Transverse colon (tissue), 4 donors: ENCODE measurements around the gene SEMA4F. TPM values are rescaled to one million over a fixed set of nuclear protein-coding genes. Genes with fewer than 3 reads are reported as not detected.

Experiments used
- DNase-seq: peaks from one replicate; pipeline ENCODE4 v3.0.0-alpha.2; 2019
- H3K27ac ChIP-seq, 4 donors: fragments of 200-600 bp; sonication (generic); 2 replicates each; pipeline ENCODE4 v1.5.1; 2016 to 2018; ENCODE audit warnings: inconsistent platforms in 4 of 4
- H3K27me3 ChIP-seq: fragments of 200-600 bp; sonication (generic); 2 replicates; pipeline ENCODE4 v1.5.1; 2017; ENCODE audit warnings: inconsistent platforms
- H3K36me3 ChIP-seq, 4 donors: fragments of 200-600 bp; sonication (generic); 2 replicates each; pipeline ENCODE4 v1.5.1; 2017 to 2019; ENCODE audit warnings: inconsistent platforms in 4 of 4
- H3K4me1 ChIP-seq, 4 donors: fragments of 200-600 bp; sonication (generic); 2 replicates each; pipeline ENCODE4 v1.5.1; 2017 to 2020; ENCODE audit warnings: inconsistent platforms in 4 of 4
- H3K4me3 ChIP-seq, 4 donors: fragments of 200-600 bp; sonication (generic); 1 replicate in 1 of 4; 2 replicates in 3 of 4; pipeline versions ENCODE4 v1.5.1 to v1.6.1; 2017 to 2019; ENCODE audit warnings: inconsistent platforms in 4 of 4
- H3K9me3 ChIP-seq, 2 donors: fragments of 200-600 bp; sonication (generic); 2 replicates each; pipeline ENCODE4 v1.5.1; 2017 to 2019; ENCODE audit warnings: inconsistent platforms in 2 of 2
- EP300 ChIP-seq: sonication (generic); formaldehyde crosslinking; IDR thresholded peaks from one replicate; pipeline ENCODE4 v1.6.1; 2017; ENCODE audit warnings: antibody characterized with exemption, low read depth
- POLR2A ChIP-seq: fragments of 450-650 bp; IDR thresholded peaks from one replicate; pipeline ENCODE4 v1.6.1; 2016; ENCODE audit warnings: antibody characterized with exemption, mild to moderate bottlenecking, moderate library complexity
- POLR2AphosphoS5 ChIP-seq, 3 donors: sonication (generic); formaldehyde crosslinking; IDR thresholded peaks; one replicate each; pipeline ENCODE4 v1.6.1; 2016; ENCODE audit warnings: antibody characterized with exemption in 3 of 3
- WGBS, 2 donors: methylation state at CpG; one replicate each; pipeline ENCODE4 v1.1.5; 2018; ENCODE audit warnings: low coverage in 1 of 2; 5-methylcytosine and 5-hydroxymethylcytosine counted together
- in situ Hi-C, 4 donors: fragments of 200-750 bp; cut with MboI; loops; one replicate each; pipeline versions ENCODE4 v1.15.0 to v1.15.1; 2017; ENCODE audit warnings: low sequenced_read_pairs in 3 of 4, low pct_ligation_motif_present in 1 of 4, low pct_unique_long_range_greater_than_20kb in 1 of 4
- intact Hi-C: fragments of 100-400 bp; cut with DNase I; formaldehyde crosslinking; loops from one replicate; pipeline ENCODE4 v1.15.1; 2023; ENCODE audit warnings: low total_unique reads
- total RNA-seq, 4 donors: library from RNA; depleted of rRNA; stranded (reverse); fragments of >200 nt; gene quantifications; one replicate each; pipeline ENCODE4 v1.1.0, GENCODE V29; 2016
- TF ChIP-seq, protein P1 (sequence below), 5 experiments: fragments of 200-600 bp in 3 of 5; fragments of 450-650 bp in 2 of 5; sonication (generic) in 3 of 5; IDR thresholded peaks; 1 replicate in 2 of 5; 2 replicates in 3 of 5; pipeline ENCODE4 v1.5.1; 2016 to 2017; ENCODE audit warnings: antibody characterized with exemption in 5 of 5, inconsistent platforms in 3 of 5, mild to moderate bottlenecking in 2 of 5, moderate library complexity in 1 of 5

Gene SEMA4F
- total RNA-seq, 4 donors from 2014 or later = 0.75 to 5.7 (median 3.6) TPM

DNA sequence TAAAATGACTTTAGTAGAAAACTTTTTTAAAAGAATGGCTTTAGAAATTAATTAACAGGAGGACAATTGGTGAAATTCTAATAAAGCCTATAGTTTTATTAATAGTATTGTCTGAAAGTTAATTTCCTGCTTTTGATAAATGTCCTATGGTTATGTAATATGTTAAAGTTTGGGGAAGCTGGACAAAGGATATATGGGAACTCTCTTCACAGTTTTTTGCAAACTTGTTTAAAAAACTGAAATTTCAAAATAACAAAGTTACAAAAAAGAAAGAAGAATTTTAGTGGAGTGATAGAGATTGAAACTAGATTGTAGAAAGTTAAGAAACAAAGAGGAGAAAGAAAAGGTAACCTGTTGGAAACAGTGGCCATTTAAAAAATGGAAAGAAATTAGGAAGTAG is 67.3 kb downstream of the SEMA4F start:
- no peak for DNase-seq
- in situ Hi-C loops (no loop called here), intact Hi-C loops (no loop called here)
- no peak for TF ChIP-seq EP300
- TF ChIP-seq POLR2AphosphoS5 (IDR thresholded peaks at IDR 0.05) = no peak
- TF ChIP-seq POLR2A = no peak
- TF ChIP-seq, protein P1, sequence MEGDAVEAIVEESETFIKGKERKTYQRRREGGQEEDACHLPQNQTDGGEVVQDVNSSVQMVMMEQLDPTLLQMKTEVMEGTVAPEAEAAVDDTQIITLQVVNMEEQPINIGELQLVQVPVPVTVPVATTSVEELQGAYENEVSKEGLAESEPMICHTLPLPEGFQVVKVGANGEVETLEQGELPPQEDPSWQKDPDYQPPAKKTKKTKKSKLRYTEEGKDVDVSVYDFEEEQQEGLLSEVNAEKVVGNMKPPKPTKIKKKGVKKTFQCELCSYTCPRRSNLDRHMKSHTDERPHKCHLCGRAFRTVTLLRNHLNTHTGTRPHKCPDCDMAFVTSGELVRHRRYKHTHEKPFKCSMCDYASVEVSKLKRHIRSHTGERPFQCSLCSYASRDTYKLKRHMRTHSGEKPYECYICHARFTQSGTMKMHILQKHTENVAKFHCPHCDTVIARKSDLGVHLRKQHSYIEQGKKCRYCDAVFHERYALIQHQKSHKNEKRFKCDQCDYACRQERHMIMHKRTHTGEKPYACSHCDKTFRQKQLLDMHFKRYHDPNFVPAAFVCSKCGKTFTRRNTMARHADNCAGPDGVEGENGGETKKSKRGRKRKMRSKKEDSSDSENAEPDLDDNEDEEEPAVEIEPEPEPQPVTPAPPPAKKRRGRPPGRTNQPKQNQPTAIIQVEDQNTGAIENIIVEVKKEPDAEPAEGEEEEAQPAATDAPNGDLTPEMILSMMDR (IDR thresholded peaks at IDR 0.05) = no peak
- Histone ChIP-seq H3K36me3 (no peaks in the 10 kb centered on the region), H3K9me3 (no peaks in the 10 kb centered on the region), H3K4me1 (peaks cover 0 to 14% (median 2%) of the 10 kb centered on the region in 4 donors), H3K4me3 (no peak overlapping the region), H3K27me3 (no peaks in the 10 kb centered on the region), H3K27ac (no peak overlapping the region)

DNA sequence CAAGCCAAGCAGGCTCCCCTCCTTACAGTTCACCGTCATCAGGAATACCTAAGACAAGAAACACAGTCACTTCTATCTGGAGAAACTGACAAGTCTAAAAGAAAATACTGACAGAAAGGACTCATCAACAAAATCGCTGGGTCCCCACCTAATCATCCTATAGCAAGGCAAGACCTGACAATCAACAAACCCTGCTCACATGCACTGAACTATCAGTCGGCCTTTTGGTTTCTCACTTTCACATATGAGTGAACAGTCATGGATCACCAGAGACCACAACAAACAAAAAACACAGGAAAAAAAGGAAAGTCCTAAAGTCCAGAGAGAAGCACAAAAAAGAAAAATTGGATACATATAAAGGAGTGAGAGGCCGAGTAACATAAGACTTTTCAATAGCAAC is 70.4 kb downstream of the SEMA4F start:
- Histone ChIP-seq H3K27ac (no peak overlapping the region), H3K9me3 (no peaks in the 10 kb centered on the region), H3K4me3 (no peak overlapping the region), H3K27me3 (no peaks in the 10 kb centered on the region), H3K36me3 (no peaks in the 10 kb centered on the region), H3K4me1 (no peaks in the 10 kb centered on the region)
- 86 to 96% methylated on average over 2 to 4 of the region's 4 CpGs for WGBS, 2 donors
- TF ChIP-seq, protein P1 (IDR thresholded peaks at IDR 0.05) = no peak
- TF ChIP-seq EP300 = no peak
- no peak for TF ChIP-seq POLR2A
- no peak for TF ChIP-seq POLR2AphosphoS5 (IDR thresholded peaks at IDR 0.05)
- no peak for DNase-seq
- intact Hi-C loops (no loop called here), in situ Hi-C loops (no loop called here)

DNA sequence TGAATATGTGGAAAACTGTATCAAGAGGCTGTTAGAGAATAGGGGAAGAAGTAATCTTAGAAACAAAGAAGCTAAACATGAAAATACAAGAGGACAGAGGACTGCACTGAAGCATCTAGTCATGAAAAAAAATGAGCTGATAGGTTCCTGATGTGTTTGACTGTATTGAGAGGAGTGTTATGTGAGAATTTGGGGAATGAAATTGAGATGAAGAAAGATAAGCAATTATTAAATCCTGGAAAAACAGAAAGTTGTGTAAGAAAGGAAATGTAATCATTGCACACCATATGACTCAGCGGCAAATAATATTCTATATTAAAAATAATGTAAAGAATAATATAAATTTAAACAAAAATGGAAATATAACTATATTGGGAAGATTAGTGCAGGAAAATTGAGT is 71.2 kb downstream of the SEMA4F start:
- in situ Hi-C loops (no loop called here), intact Hi-C loops (no loop called here)
- Histone ChIP-seq H3K36me3 (no peaks in the 10 kb centered on the region), H3K9me3 (no peaks in the 10 kb centered on the region), H3K4me1 (no peaks in the 10 kb centered on the region), H3K27ac (no peak overlapping the region), H3K27me3 (no peaks in the 10 kb centered on the region), H3K4me3 (no peak overlapping the region)
- WGBS, 2 donors = 80 to 100% methylated on average over 1 of the region's 1 CpG
- no peak for DNase-seq
- TF ChIP-seq POLR2A = no peak
- TF ChIP-seq, protein P1 (IDR thresholded peaks at IDR 0.05) = no peak
- TF ChIP-seq EP300 = no peak
- TF ChIP-seq POLR2AphosphoS5 (IDR thresholded peaks at IDR 0.05) = no peak

DNA sequence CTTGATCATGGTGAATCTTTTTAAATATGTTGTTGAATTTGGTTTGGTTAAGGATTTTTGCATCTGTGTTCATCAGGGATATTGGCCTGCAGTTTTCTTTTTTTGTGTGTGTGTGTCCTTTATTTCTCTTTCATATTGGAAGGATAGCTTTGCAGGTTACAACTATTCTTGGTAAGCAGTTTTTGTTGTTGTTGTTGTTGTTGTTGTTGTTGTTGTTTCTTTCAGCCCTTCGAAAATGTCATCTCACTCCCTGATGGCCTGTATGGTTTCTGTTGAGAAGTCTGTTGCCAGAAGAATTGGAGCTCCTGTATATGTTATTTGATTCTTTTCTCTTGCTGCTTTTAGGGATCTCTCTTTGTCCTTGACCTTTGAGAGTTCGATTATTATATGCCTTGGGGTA is 74.8 kb downstream of the SEMA4F start:
- in situ Hi-C loops = no loop called here

More for the DNA sequence above, 74.8 kb downstream of the SEMA4F start:
- Histone ChIP-seq H3K9me3 (no peaks in the 10 kb centered on the region), H3K27ac (no peak overlapping the region), H3K4me1 (no peaks in the 10 kb centered on the region), H3K27me3 (no peaks in the 10 kb centered on the region), H3K4me3 (no peak overlapping the region), H3K36me3 (no peaks in the 10 kb centered on the region)
- WGBS, 2 donors = 77% methylated on average over 2 of the region's 2 CpGs; no CpG with 5 or more reads in 1 of the 2 donors
- intact Hi-C loops = no loop called here
- no peak for DNase-seq
- TF ChIP-seq POLR2AphosphoS5 (IDR thresholded peaks at IDR 0.05) (no peak), POLR2A (no peak), EP300 (no peak)
- TF ChIP-seq, protein P1 (IDR thresholded peaks at IDR 0.05) = no peak
